Stimulated activated CD8-positive, alpha-beta memory T cell treated with anti-CD3 and anti-CD28 coated beads, Interleukin-4, amount 100 ng/mL, for 48 hours (primary cell): Measurements from ENCODE around the gene POM121.
"Not testable (repeated sequence)": the region's sequence is repeated elsewhere in the genome, so short reads cannot be mapped to it uniquely, and the experiment has no call there.

Experiments used
- DNase-seq: peaks from one replicate; pipeline ENCODE4 v3.0.0-alpha.2; 2020

The POM121 gene

GRCh38 chr7:72924733-72925545 lies at the start of gene POM121:
Gene POM121, plus strand, starts transcription at chr7:72925095. Its CDS starts 27 bp downstream, at chr7:72925122.
- peak; percentile 89 for DNase-seq

- peak; percentile 80 for DNase-seq
Observed at GRCh38 chr7:72879079-72879736, 45.7 kb upstream of the POM121 start.

DNA sequence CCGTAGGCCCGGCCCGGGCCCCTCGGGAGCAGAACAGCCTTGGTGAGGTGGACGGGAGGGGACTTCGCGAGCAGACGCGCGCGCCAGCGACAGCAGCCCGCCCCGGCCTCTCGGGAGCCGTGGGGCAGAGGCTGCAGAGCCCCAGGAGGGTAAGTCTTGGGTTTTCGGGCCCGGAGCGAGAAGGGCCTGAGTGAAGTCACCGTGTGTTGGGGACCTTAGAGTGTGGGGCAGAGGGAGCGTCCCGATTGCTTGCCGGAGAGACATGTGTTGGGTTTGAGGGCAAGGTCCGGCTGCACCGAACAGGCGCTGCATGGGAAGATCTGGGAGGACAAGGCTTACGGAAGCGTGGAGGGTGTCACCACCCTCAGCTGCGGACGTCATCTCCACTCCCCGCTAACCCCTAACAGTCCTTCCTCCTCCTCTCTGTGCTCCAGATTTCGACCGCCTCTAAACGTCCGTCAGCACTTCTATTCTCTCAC lies 45.1 kb upstream of the POM121 start:
- DNase-seq, result peak; percentile 66

DNA sequence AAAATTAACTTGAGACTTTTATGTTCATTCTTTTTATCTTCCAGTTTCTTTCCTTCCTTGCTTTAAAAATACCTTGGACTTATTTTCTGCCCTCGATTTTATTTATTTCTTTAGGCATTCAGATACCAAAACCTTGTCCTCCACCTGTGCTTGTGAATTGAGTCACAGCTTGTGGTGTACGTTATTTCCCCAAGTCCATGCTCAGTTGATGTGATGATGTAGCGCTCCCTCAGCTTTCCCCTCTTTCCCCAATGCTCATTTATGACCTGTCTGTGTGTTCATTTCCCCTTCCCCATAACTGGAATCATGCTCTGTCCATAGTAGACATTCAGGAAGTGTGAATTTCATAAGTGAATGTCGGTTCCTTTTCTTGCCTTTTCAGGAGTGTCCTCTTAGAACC lies 33.1 kb upstream of the POM121 start:
- not testable (repeated sequence) for DNase-seq

DNA sequence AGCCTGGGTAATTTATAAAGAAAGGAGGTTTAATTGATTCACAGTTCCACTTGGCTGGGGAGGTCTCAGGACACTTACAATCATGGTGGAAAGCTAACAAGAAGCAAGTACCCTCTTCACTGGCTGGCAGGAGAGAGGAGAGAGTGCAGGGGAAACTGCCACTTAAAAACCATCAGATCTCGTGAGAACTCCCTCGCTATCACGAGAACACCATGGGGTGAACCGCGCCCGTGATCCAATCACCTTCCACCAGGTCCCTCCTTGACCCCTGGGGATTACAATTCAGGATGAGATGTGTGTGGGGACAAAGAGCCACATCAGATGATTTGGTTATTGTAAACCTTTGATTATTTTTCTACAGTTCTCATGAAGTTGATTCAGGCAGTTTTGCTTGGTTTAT lies 20.2 kb upstream of the POM121 start:
- not testable (repeated sequence) for DNase-seq

- DNase-seq, result not testable (repeated sequence)
Observed at GRCh38 chr7:72908422-72908821, 16.5 kb upstream of the POM121 start.

DNA sequence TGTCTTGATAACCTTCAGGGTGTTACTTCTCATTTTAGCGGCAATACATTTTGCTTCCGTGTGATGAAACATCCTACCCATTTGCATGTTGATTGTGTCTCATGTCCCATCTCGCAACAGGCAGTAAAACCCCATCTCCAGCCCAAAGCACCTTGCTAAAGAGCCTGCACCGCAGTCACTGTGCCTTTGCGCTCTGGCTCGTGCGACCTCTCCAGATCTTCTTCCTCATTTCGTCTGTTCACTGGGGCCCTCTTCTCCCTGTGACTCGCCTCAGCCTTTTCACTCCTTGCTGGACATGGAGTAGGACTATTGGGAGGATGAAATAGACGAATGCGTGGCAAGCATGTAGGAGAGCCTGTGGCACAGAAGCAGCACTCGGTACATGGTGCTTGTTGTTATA lies 13.5 kb upstream of the POM121 start:
- not testable (repeated sequence) for DNase-seq

DNA sequence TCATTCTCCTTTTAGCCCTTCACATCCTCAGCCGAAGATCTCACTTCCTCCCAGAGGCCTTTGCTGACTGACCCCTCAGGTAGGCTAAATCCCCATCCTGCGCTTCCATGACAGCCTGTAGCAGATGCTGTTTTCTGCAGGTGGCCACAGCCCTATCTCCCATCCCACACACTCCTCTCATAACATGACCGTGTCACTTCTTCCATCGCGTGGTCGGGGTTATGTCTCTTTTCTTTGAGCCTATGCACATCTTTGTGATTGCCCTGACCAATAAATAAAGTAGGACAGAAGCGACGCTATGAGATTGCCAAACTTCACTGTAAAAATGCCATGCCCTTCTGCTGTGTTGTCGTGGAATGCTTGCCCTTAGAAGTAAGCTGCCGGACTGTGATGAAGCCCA lies 11.1 kb upstream of the POM121 start:
- DNase-seq, result peak; percentile 57

DNA sequence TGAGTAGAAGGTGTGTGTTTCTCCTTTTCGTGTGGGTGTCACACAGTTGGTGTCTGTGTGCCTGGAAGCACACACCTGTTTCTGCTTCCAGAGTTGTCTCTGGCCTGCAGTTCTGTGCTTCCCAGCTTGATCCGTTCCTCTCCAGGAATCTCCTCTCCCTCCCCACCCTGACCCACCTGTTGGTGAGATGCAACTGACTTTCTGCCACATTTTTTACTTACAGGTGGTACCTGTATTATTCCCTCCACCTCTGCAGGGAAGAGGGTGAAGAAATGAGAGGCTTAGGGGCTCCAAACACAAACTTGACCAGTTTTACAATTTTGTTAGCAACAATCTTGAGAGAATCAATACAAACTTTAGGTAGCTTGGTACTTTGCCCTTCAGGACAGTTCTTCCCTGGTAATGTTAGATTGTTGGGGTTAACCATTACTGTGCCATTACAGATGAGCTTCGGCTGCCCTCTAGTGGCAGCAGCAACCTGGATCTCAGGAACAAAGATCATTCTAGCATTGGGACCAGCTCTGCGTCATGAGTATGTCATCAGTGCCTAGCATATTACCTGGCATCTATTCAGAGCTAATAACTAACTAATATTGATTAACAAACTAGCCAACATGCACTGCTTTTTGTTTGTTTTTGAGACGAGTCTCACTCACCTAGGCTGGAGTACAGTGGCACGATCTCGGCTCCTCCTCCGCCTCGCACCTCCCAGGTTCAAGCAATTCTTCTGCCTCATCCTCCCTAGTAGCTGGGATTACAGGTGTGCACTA lies 10.0 kb upstream of the POM121 start:
- peak; percentile 71 for DNase-seq

DNA sequence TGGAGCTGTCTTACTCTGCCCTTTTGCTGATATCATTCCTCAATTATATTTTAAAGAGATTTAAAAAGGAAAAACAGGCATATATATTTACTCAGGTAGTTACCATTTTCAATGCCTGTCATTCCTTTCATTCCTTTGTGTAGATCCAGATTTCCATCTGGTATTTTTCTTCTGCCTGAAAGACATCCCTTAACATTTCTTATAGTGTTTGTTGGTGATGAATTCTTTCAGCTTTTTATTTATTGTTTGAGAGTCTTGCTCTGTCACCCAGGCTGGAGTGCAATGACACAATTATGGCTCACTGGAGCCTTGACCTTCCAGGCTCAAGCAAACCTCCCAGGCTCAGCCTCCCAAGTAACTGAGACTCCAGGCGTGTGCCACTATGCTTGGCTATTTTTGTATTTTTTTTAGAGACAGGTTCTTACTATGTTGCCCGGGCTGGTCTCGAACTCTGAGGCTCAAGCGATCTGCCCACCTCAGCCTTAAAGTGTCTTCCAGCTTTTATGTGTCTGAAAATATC lies 5.6 kb upstream of the POM121 start:
- no peak for DNase-seq

GRCh38 chr7:72924386-72924732 lies 536 bp upstream of the POM121 start:
- peak; percentile 41 for DNase-seq

DNA sequence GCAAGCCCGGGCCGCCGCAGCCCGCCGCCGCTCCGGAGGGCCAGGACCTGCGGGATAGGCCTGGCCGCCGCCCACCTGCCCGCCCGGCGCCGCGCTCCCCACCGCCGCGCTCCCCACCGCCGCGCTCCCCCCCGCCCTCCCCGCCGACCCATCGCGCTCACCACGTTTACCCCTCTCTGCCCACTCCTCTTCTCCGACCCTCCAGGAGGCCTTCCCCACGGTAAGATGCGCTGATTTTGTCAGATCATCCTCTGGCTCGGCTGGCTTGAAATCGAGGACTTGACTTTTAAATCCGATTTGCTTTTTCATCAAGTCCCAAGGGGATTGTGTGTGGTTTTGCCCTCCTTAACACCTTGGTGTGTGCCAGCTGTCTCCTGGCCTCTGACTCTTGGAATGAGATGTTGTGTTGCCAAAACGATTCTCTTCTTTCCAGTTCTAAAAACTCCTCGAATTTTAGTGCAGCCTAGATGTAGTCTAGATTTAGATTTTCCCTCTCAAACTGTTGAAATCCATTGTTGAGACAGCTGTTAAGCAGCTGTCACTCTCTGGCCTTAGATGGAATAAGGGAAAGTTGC lies 738 bp downstream of the POM121 start:
- no peak for DNase-seq

DNA sequence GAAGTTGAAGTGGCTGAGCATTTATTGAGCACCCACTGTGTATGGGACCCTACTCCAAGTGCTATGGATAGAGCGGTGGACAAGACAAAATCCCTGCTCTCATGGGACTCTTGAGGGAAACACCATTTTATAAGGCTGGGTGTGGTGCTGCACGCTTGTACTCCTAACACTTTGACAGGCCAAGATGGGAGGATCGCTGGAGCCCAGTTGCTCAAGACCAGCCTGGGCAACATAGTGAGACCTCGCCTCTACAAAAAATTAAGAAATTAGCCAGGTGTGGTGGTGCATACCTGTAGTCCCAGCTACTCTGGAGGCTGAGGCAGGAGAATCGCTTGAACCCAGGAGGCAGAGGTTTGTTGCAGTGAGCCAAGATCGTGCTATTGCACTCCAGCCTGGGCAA lies 2.9 kb downstream of the POM121 start:
- not testable (repeated sequence) for DNase-seq

DNA sequence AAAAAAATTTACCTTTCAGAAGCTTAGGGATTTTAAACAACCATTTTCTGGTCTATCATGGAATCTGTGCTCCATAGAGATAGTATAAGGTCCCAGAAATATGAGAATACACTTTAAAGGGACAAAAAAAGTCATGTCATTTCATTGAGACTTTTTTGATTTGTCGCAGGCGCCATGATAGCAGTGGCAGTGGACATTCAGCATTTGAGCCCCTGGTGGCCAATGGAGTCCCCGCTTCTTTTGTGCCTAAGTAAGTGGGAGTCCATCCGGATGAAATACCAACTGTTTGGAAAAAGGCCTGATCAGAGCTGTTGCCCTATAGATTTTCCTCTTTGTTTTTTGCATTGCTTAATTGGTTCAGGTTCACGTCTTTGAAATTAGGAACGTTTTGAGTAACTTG lies 3.3 kb downstream of the POM121 start:
- DNase-seq, result not testable (repeated sequence)

GRCh38 chr7:72942022-72942705 lies 17.3 kb downstream of the POM121 start:
- peak; percentile 17 for DNase-seq

DNA sequence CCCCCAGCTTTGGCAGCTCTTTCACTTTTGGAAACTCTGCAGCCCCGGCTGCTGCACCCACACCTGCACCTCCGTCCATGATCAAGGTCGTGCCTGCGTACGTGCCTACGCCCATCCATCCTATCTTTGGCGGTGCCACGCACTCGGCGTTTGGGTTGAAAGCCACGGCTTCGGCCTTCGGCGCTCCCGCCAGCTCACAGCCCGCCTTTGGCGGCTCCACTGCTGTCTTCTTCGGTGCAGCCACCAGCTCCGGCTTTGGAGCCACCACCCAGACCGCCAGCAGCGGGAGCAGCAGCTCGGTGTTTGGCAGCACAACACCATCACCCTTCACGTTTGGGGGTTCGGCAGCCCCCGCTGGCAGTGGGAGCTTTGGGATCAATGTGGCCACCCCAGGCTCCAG lies 18.1 kb downstream of the POM121 start:
- DNase-seq, result peak; percentile 12

- not testable (repeated sequence) for DNase-seq
Observed at GRCh38 chr7:72944937-72945336, 20.0 kb downstream of the POM121 start.

DNA sequence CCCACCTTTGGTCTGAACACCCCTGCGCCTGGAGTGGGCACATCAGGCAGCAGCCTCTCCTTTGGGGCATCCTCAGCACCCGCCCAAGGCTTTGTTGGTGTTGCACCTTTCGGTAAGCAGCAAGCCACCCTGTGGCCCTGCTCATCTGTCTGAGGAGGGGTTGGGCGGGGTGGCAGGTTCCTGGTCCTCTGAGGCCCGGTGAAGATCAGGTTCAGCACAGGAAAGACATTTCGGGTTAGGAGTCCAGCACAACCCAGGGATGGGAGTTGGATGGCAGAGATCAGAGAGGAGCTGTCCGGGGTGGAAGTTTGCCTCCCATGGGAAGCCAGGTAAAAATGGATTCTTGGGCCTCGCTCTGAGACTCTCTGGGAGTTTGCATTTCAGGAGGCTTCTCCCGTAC lies 20.7 kb downstream of the POM121 start:
- DNase-seq, result not testable (repeated sequence)

DNA sequence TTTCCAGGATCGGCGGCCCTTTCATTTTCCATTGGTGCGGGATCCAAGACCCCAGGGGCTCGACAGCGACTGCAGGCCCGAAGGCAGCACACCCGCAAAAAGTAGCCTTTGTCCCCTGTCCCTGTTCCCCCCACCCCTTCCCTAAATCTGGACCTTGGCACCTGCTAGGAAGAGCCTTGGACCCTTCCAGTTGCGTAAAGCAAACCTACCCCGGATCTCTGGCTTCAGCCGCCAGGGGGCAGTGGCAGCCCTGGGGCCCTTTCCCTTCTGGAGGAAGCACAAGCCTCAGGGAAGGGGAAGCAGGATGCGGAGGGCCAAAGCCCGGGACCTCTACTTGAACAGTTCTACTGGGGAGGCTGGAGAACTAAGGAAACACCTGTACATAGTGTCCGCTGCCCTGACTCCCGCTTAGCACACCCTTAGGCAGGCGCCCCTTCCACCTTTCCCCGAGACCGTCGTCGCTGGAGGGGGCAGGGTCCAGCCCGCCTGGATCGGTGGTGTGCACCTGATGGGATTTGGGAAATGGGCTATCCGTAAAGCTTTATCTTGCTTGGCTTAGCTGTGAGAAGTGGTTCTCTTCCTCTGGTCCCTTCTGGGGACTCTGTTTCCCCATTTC lies 21.3 kb downstream of the POM121 start:
- not testable (repeated sequence) for DNase-seq

- not testable (repeated sequence) for DNase-seq
Observed at GRCh38 chr7:72948714-72949113, 23.8 kb downstream of the POM121 start.

DNA sequence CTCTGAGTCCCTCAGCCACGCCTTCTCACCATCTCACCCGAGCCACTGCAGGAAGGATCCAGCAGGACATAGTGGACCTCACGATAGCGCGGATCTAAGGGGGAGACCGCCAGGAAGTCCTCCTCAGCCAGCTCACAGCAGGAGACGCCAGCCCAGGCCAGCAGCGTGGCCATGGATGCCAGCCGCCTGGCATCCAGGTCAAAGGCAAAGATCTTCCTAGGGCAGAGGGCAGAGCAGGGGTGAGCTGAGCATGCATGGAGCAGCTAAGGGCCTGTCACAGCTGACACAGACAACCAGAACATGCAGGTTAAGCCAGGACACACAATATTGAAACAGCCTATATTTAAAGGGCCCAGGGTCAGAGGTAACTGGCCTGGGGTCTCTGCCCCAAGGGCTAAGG lies 24.4 kb downstream of the POM121 start:
- DNase-seq, result not testable (repeated sequence)

- DNase-seq, result not testable (repeated sequence)
Observed at GRCh38 chr7:72949686-72950085, 24.8 kb downstream of the POM121 start.
